ENCODE data around the gene PITRM1.
"Not testable (repeated sequence)": the region's sequence is repeated elsewhere in the genome, so short reads cannot be mapped to it uniquely, and the experiment has no call there.

The PITRM1 gene

GRCh38 chr10:3117486-3117885 is 55.1 kb downstream of the PITRM1 start:
- no peak for DNase-seq

DNA sequence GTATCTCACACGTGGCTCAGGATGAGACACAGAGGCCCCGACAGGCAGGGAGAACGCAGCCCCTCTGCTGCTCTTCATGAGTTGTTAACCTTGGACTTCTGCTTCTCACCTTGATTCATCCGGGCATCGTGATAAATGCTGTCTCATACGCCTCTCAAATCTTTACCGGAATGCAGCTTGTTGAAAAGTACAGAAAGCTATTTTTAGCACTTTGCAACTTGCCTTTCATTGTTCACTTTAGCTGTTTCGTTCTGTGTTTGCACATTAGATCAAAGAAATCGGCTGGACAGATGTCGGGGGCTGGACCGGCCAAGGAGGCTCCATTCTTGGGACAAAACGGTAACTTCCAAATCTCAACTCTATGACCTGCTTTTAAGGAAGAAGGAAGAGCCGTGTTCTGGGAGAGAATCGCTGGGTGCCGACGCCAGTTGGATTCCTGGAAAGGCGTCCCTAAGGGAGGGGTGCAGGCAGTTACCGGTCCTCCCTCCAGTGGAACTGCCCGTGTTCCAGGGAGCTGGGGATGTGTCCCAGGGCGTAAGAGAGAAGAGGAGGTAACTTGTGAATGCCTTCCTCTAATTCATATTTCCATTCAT is 56.0 kb downstream of the PITRM1 start:
- no peak for DNase-seq

- DNase-seq: no peak
These were observed 56.9 kb downstream of the PITRM1 start for GRCh38 chr10:3115685-3116084.

DNA sequence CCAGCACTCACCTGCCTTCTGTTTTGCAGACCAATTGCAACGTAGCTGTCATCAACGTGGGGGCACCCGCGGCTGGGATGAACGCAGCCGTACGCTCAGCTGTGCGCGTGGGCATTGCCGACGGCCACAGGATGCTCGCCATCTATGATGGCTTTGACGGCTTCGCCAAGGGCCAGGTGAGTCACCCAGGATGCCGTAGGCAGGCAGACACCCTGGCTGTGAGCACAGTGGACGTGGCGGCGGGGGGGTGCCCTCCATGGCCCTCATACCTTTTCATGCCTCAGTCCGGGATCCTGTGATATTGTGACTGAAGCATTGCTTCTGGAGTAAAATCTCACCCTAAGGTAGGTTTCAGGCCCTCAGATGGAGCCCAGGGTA is 59.2 kb downstream of the PITRM1 start:
- no peak for DNase-seq

GRCh38 chr10:3111621-3112163 is 60.9 kb downstream of the PITRM1 start:
- no peak for DNase-seq

- DNase-seq: no peak
These were observed 61.6 kb downstream of the PITRM1 start for GRCh38 chr10:3110782-3111620.

- no peak for DNase-seq
These were observed 62.9 kb downstream of the PITRM1 start for GRCh38 chr10:3109633-3110032.

DNA sequence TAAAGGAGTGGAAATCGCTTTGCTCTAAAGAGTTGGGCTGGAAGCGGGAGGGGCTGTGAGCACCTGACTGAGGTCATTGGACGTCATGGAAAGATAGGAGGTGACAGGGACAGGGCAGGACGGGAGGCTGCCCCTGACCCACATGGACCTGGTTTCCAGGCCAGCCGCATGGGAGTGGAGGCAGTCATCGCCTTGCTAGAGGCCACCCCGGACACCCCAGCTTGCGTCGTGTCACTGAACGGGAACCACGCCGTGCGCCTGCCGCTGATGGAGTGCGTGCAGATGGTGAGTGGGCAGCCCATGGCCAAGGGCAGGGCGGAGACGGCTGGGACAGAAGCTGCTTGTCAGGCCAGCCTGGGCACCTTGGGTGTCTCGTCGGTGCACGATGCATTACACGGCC is 63.4 kb downstream of the PITRM1 start:
- DNase-seq: no peak

GRCh38 chr10:3108575-3109105 is 63.9 kb downstream of the PITRM1 start:
- DNase-seq: no peak

GRCh38 chr10:3108033-3108432 is 64.5 kb downstream of the PITRM1 start:
- DNase-seq: no peak

DNA sequence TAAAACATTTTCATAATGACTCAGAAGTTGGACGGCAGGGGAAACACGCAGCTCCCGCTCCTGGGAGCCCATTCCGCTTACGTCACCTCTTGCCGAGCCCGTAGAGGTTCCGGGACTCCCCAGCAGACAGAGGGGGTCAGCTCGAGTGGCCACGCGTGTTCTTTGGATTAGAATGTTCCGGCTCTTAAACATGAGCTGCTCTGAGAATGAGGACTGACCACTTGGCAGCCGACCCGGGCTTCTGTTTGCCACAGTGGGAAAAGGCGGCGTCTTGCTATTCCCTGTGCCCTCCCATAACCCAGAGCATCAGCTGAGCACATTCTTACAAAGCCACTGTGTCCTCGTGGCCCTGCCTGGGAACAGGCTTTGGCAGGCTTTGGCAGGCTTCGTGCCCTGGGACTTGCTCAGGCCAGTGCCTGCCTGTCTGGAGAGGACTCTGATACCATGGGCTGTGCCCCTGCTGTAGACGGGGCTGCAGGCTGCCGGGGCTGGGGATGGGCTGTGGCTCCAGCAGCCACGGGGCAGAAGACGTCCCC is 65.1 kb downstream of the PITRM1 start:
- no peak for DNase-seq

DNA sequence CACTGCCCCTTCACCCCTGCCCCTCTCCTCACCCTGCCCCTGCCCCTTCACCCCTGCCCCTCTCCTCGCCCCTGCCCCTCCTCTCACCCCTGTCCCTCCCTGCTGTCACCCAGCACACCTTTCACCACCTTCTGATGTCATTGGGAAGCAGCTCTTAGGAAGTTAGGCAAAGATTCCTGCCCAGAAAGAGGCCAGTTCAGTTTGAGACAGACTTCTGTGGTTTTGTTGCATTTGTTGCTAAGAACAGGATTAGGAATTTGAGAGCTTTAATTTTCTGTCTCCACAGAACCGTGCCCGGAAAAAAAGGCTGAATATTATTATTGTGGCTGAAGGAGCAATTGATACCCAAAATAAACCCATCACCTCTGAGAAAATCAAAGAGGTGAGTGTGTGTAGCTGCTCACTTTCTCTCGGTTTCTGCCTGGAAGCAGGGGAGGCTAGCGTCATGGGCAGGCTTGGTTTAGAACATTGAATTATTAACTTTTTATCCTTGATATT is 65.6 kb downstream of the PITRM1 start:
- DNase-seq: no peak

GRCh38 chr10:3106328-3106727 is 66.3 kb downstream of the PITRM1 start:
- DNase-seq: not testable (repeated sequence)

DNA sequence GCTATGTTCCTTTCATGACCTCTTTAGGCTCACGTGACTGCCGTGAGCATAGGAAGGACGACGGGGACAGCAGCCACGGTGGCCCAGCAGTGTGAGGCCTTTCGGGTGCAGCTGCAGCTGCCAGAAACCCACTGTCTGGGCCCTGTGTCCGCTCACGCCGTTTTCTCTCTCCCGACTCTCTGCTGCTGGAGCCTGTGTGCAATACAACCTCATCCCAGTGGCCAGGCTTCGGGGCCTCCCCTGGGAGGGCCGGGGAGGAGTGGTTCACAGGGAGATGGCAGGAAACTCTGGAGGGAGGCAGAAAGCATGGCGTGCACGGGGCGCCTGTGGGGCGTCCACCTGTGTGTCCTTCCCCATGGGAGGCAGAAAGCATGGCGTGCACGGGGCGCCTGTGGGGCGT is 66.7 kb downstream of the PITRM1 start:
- no peak for DNase-seq

DNA sequence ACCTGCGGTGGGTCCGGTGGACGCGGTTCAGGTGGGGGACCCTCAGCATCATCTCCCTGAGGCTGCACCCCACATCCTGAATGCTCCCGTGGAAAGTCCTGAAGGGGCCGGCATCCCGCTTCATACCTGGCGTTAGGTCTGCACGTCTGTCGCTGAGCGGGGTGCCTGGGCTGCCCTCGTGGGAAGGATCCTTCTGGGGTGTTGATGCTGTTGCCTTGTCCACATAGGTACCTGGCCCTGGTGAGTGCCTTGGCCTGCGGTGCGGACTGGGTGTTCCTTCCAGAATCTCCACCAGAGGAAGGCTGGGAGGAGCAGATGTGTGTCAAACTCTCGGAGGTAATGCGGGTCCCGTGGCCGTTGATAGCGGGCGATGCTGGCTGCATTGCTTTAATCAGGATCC is 67.4 kb downstream of the PITRM1 start:
- DNase-seq: no peak

- no peak for DNase-seq
These were observed 68.2 kb downstream of the PITRM1 start for GRCh38 chr10:3104251-3104918.

DNA sequence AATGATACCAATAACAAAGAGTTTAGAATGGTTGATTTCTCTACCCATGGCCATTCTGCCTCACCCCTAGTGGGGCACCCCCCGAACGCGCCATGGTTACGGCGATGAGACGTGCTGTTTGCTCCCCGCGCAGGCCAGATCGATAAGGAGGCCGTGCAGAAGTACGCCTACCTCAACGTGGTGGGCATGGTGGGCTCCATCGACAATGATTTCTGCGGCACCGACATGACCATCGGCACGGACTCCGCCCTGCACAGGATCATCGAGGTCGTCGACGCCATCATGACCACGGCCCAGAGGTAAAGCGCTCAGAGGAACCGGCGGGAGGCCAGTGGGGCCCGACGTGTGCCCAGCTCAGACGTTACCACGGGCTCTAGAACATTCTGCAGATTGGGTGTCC is 68.9 kb downstream of the PITRM1 start:
- DNase-seq: no peak

DNA sequence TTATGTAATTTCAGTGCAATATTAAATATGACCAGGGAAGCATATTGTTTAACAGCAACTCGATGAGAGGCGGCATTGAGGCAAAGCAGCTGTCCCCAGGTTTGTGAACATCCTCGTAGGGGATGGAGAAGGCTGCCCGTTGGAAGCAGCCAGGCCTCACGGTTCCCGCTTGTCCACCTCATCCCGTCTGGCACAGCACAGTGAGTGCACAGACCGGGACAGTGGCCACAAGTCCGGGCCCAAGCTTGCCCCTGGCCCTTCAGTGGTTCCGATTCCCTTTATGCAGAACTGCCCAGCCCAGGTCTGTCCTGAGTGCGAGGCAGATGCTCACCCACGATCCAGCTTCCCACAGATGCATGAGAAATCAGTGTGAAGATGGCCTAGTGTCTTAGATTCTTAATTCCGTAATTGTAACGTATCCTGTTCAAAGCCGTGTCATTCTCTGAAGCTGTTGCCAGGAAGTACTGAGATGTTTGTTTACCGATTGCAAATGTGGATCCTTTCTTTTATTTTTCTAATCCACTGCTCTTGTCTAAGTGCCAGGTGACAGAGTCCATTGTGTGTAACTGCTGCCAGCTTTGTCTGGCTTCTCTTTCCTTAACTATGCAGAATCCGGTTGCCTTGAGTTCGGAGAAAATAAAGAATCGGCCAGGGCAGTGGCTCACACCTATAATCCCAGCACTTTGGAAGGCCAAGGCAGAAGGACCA is 69.7 kb downstream of the PITRM1 start:
- DNase-seq: no peak

DNA sequence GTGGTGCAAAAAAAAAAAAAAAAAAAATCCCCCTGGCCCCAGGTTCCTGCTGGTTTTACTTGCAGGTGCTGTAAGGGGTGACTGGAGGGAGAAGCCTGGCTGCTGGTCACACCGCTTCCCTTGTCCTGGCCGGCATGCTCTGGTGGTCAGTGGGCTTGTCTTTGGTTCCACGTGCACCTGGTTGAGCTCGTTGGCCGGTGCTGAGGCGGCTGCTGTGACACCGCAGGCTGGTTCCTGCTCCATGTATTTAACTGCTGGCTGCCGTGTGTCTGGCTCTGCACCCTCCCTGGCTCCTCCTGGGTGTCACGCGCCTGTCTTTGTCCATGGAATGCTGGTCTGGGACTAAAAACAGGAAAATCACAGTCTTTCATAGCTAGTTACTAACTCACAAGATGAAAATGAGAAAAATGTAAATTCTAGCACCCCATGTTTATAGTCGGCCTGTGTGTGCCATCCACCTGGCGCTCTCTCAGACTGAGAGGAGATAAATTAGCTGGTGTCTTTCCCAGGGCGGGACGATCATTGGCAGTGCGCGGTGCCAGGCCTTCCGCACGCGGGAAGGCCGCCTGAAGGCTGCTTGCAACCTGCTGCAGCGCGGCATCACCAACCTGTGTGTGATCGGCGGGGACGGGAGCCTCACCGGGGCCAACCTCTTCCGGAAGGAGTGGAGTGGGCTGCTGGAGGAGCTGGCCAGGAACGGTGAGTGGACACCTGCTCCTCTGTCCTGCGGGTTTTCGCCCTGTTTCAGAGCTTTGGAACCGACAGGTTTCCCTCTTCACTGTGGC is 71.5 kb downstream of the PITRM1 start:
- no peak for DNase-seq

GRCh38 chr10:3100093-3100792 is 72.3 kb downstream of the PITRM1 start:
- DNase-seq: no peak

All from SW 1271 (cell line).